ENCODE results near the gene OVAAL.

OVAAL gene

DNA sequence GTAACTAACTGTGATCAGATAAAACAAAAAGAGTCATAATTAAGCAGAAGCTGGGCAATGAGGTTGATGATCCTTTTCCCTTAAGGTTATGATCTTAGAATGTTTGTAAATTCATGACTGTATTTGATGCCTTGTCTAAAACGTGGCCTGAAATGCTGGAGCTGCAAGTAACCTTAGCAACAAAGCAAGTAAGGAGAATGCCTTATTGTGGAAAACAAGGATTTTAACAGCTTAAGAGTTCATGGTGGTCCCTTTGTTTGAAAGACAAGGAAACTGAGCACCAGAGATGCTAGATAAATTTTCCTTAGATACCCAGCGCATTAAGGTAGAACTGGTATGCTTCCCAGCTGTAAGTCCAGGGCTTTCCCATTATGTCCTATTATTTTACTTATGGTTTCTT is 47.4 kb downstream of the OVAAL start:
- DNase-seq (ENCODE audit: low read depth in 2 of 2), result no peak

GRCh38 chr1:180609643-180610555 is 51.1 kb downstream of the OVAAL start:
- DNase-seq (ENCODE audit: low read depth in 2 of 2), result no peak

- no peak for DNase-seq (ENCODE audit: low read depth in 2 of 2)
Measured at GRCh38 chr1:180610556-180611015, 51.8 kb downstream of the OVAAL start.

GRCh38 chr1:180611016-180611930 is 52.5 kb downstream of the OVAAL start:
- no peak for DNase-seq (ENCODE audit: low read depth in 2 of 2)

DNA sequence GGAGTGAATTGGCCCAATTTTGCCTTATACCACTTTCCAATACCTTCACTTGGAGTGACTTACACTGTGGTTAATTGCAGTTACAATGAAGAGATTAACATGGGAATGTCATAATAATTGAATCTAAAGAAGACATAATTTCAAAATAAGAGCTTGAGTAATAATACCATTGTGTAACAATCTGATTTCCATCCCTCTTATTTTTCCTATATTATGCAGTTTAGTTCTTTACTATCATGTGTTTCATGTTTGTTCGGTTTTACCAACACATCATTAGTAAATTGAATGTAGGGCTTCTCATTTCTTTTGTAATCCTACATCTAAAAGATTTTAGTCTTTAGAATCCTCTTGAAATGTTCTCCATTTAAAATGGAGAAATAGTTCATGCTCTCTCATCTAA is 53.9 kb downstream of the OVAAL start:
- no peak for DNase-seq (ENCODE audit: low read depth in 2 of 2)

GRCh38 chr1:180614730-180615129 is 56.0 kb downstream of the OVAAL start:
- DNase-seq (ENCODE audit: low read depth in 2 of 2), result no peak

DNA sequence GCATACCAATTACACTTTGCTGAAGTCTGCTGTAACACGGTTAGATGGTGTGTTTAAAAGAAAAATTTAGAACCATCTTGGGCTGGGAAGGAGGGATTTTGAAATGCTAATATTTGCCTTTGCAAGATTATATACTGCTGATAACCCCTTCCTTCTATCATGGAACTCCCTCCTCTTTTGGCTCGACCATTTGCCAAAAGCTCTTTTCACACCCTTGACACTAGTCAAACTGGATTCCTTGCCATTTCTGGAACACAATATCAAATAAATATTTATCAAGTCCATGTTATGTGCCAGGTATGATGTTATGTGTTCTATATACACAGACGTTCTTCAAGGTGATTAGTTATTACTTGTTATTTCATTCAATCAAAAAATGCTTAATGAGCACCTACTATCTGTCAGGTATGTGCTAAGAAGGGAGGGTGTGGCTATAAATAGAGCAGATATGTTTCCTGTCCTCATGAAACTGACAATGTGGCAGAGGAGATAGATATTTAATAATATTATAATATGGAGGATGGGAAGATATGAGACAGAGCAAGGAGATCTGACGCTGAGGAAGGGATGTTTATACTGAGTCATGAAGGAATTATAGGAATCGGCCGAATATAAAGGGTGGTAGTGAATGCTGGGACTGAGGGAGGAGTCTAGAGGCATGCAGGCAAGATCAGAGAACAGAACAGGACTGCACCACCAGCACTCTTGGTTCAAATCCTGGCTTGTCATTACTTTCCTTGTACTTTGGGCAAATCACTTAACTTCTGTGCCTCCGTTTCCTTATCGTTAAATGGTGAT is 56.9 kb downstream of the OVAAL start:
- no peak for DNase-seq (ENCODE audit: low read depth in 2 of 2)
